GM19395 (cell line): Measurements from ENCODE around the gene INPP5A.
A peak's percentile ranks its signal among the peaks of the same experiment; 100 is the strongest.

Source experiments
- ATAC-seq: cut with Tn5 transposase; IDR thresholded peaks from one replicate; pipeline ENCODE4 v1.9.1; 2021; ENCODE audit warnings: mild to moderate bottlenecking, moderate library complexity; ENCODE audit not compliant: unreplicated experiment

INPP5A gene

GRCh38 chr10:132534391-132535064, 3.1 kb upstream of the INPP5A start:
- ATAC-seq: no peak

GRCh38 chr10:132535065-132535651, 2.4 kb upstream of the INPP5A start:
- no peak for ATAC-seq

GRCh38 chr10:132536241-132536876, 1.2 kb upstream of the INPP5A start:
- no peak for ATAC-seq

- ATAC-seq: peak; percentile 87
These were observed 507 bp upstream of the INPP5A start for GRCh38 chr10:132536877-132537683.

- ATAC-seq: no peak
These were observed 623 bp downstream of the INPP5A start for GRCh38 chr10:132538031-132538789.

- ATAC-seq: no peak
These were observed 1.3 kb downstream of the INPP5A start for GRCh38 chr10:132538790-132539421.

- no peak for ATAC-seq
These were observed 1.8 kb downstream of the INPP5A start for GRCh38 chr10:132539431-132539839.

GRCh38 chr10:132539894-132540293, 2.3 kb downstream of the INPP5A start:
- no peak for ATAC-seq

- no peak for ATAC-seq
These were observed 2.9 kb downstream of the INPP5A start for GRCh38 chr10:132540456-132540855.

- no peak for ATAC-seq
These were observed 3.5 kb downstream of the INPP5A start for GRCh38 chr10:132541129-132541528.

GRCh38 chr10:132541601-132542011, 4.0 kb downstream of the INPP5A start:
- ATAC-seq: no peak

- ATAC-seq: no peak
These were observed 4.6 kb downstream of the INPP5A start for GRCh38 chr10:132542086-132542775.

- ATAC-seq: no peak
These were observed 5.2 kb downstream of the INPP5A start for GRCh38 chr10:132542819-132543218.

GRCh38 chr10:132543916-132544743, 6.5 kb downstream of the INPP5A start:
- ATAC-seq: no peak

- ATAC-seq: no peak
These were observed 7.4 kb downstream of the INPP5A start for GRCh38 chr10:132544744-132545658.

GRCh38 chr10:132545659-132546367, 8.2 kb downstream of the INPP5A start:
- ATAC-seq: no peak
